HCT116 (cell line): ENCODE measurements around the gene NINJ1. TPM values are rescaled to one million over a fixed set of nuclear protein-coding genes. Genes with fewer than 3 reads are reported as not detected.
A peak's percentile ranks its signal among the peaks of the same experiment; 100 is the strongest.

Experiments
- EGR1 ChIP-seq: IDR thresholded peaks from 2 replicates; pipeline ENCODE4 v1.6.1; 2012; ENCODE audit warnings: low read depth
- EZH2phosphoT487 ChIP-seq: fragments of 200-600 bp; IDR thresholded peaks from 2 replicates; pipeline ENCODE4 v1.6.1; 2018; ENCODE audit warnings: antibody characterized with exemption, borderline replicate concordance
- POLR2AphosphoS5 ChIP-seq: IDR thresholded peaks from 2 replicates; pipeline ENCODE4 v1.6.1; 2011; ENCODE audit warnings: mild to moderate bottlenecking, low read depth, low read length, moderate library complexity
- REST ChIP-seq: IDR thresholded peaks from 2 replicates; pipeline ENCODE4 v1.6.1; 2012; ENCODE audit warnings: low read depth
- SRF ChIP-seq: IDR thresholded peaks from 2 replicates; pipeline ENCODE4 v1.6.1; 2012; ENCODE audit warnings: low read depth
- TCF7L2 ChIP-seq: IDR thresholded peaks from 2 replicates; pipeline ENCODE4 v1.7.0; 2011; ENCODE audit warnings: borderline replicate concordance, inconsistent platforms; ENCODE audit not compliant: insufficient read depth, insufficient read length; ENCODE audit errors: extremely low read depth
- YY1 ChIP-seq: IDR thresholded peaks from 2 replicates; pipeline ENCODE4 v1.6.1; 2011; ENCODE audit warnings: low read length, low read depth, moderate library complexity, mild to moderate bottlenecking; ENCODE audit not compliant: insufficient replicate concordance; ENCODE audit errors: extremely low read depth
- ZFX ChIP-seq: fragments of 450-650 bp; IDR thresholded peaks from 2 replicates; pipeline ENCODE4 v1.6.1; 2017
- total RNA-seq: library from RNA; stranded (reverse); gene quantifications from one replicate; pipeline ENCODE4 v1.2.1, GENCODE V29; 2021; ENCODE audit not compliant: unreplicated experiment

The NINJ1 gene
- total RNA-seq, 1 experiment from 2014 or later = 34.4 TPM

- TF ChIP-seq EZH2phosphoT487 = no peak
- TF ChIP-seq YY1 = no peak
- TF ChIP-seq TCF7L2 = no peak
- TF ChIP-seq REST = no peak
- TF ChIP-seq ZFX = peak; percentile 59
- TF ChIP-seq EGR1 = no peak
- peak; percentile 87 for TF ChIP-seq POLR2AphosphoS5
- no peak for TF ChIP-seq SRF
Observed at GRCh38 chr9:93096131-93096802, 37.8 kb downstream of the NINJ1 start, which contains the start of gene CARD19 (continued).
